Skeletal muscle satellite cell (primary cell): ENCODE data around the gene ANO3.

Experiments used
- H3K27me3 ChIP-seq: 2 replicates; pipeline ENCODE4 v1.7.0; 2013; ENCODE audit warnings: low read length; ENCODE audit not compliant: control insufficient read depth, insufficient read depth
- H3K36me3 ChIP-seq: 2 replicates; pipeline ENCODE4 v1.7.0; 2013; ENCODE audit warnings: mild to moderate bottlenecking, control low read depth, low read length; ENCODE audit not compliant: insufficient read depth
- H3K4me1 ChIP-seq: 2 replicates; pipeline ENCODE4 v1.7.0; 2013; ENCODE audit warnings: low read length; ENCODE audit not compliant: control insufficient read depth, insufficient read depth
- H3K4me2 ChIP-seq: 2 replicates; pipeline ENCODE4 v1.7.0; 2013; ENCODE audit warnings: mild to moderate bottlenecking, low read length
- H3K4me3 ChIP-seq: 2 replicates; pipeline ENCODE4 v1.7.0; 2013; ENCODE audit warnings: low read length
- H3K9ac ChIP-seq: 2 replicates; pipeline ENCODE4 v1.7.0; 2013; ENCODE audit warnings: mild to moderate bottlenecking, low read depth, low read length, moderate library complexity
- H3K9me3 ChIP-seq: replicated peaks from 2 replicates; pipeline ENCODE4 v1.7.0; 2013; ENCODE audit warnings: mild to moderate bottlenecking, control low read depth, low read length

Gene ANO3

DNA sequence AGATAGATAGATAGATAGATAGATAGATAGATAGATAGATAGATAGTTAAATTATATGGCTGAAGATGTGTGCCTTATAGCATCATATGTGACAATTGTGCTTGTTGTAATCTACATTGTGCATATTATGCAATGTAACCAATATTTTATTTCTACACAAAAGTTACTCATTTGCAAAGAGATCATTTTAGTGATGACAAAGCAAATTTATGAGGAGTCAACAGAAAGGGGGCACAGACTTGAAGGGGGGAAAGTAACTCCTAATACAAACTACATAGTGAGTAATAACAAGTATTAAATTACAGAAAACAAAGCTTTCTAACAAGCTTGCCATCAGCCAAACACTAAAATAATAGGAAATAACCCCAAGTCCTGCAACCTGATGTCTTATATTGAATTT lies 133.3 kb downstream of the ANO3 start:
- H3K9ac ChIP-seq, result no peak overlapping the region
- no peak overlapping the region for H3K4me3 ChIP-seq
- no peaks in the 10 kb centered on the region for H3K4me1 ChIP-seq
- H3K9me3 ChIP-seq, result no peaks in the 10 kb centered on the region
- H3K4me2 ChIP-seq, result no peak overlapping the region
- no peaks in the 10 kb centered on the region for H3K27me3 ChIP-seq
- H3K36me3 ChIP-seq, result no peaks in the 10 kb centered on the region

GRCh38 chr11:26467506-26467905 lies 135.6 kb downstream of the ANO3 start:
- Histone ChIP-seq H3K27me3 (no peaks in the 10 kb centered on the region), H3K9me3 (no peaks in the 10 kb centered on the region), H3K4me3 (no peak overlapping the region), H3K4me2 (no peak overlapping the region), H3K36me3 (no peaks in the 10 kb centered on the region), H3K9ac (no peak overlapping the region), H3K4me1 (no peaks in the 10 kb centered on the region)

- H3K9ac ChIP-seq, result no peak overlapping the region
These were observed 139.1 kb downstream of the ANO3 start for GRCh38 chr11:26470992-26471391.

GRCh38 chr11:26473216-26474194 lies 141.6 kb downstream of the ANO3 start:
- Histone ChIP-seq H3K9me3 (no peaks in the 10 kb centered on the region), H3K4me3 (no peak overlapping the region), H3K4me1 (no peaks in the 10 kb centered on the region), H3K36me3 (no peaks in the 10 kb centered on the region), H3K9ac (no peak overlapping the region), H3K27me3 (no peaks in the 10 kb centered on the region), H3K4me2 (no peak overlapping the region)

More at GRCh38 chr11:26470992-26471391, 139.1 kb downstream of the ANO3 start:
- Histone ChIP-seq H3K4me3 (no peak overlapping the region), H3K4me1 (no peaks in the 10 kb centered on the region), H3K4me2 (no peak overlapping the region), H3K36me3 (no peaks in the 10 kb centered on the region), H3K27me3 (no peaks in the 10 kb centered on the region), H3K9me3 (no peaks in the 10 kb centered on the region)

- H3K4me2 ChIP-seq, result no peak overlapping the region
- H3K27me3 ChIP-seq, result no peaks in the 10 kb centered on the region
- no peaks in the 10 kb centered on the region for H3K36me3 ChIP-seq
- H3K9me3 ChIP-seq, result no peaks in the 10 kb centered on the region
- H3K9ac ChIP-seq, result no peak overlapping the region
- no peaks in the 10 kb centered on the region for H3K4me1 ChIP-seq
- no peak overlapping the region for H3K4me3 ChIP-seq
These were observed 142.5 kb downstream of the ANO3 start for GRCh38 chr11:26474401-26474800.

GRCh38 chr11:26477396-26477795 lies 145.5 kb downstream of the ANO3 start:
- H3K9me3 ChIP-seq, result no peaks in the 10 kb centered on the region
- H3K4me1 ChIP-seq, result no peaks in the 10 kb centered on the region
- no peaks in the 10 kb centered on the region for H3K36me3 ChIP-seq
- H3K4me3 ChIP-seq, result no peak overlapping the region
- H3K4me2 ChIP-seq, result no peak overlapping the region
- no peaks in the 10 kb centered on the region for H3K27me3 ChIP-seq
- no peak overlapping the region for H3K9ac ChIP-seq

DNA sequence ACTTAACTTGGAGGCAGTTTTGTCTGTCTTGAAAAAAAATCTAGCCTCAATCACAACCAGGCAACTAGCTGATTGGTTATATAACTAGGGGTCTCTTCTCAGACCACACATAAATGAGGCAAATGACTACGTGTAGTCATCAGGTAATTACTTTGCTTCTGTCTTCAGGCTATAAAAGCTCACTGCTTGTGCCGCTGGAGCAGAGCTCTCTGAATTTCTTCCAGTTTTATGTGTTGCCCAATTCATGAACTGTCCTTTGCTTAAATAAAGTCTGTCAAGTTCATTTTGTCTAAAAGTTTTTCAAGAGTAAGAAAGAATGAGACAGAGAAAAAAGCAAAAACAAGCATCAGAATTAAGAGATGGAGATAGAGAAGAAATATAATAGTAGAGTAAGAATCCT lies 146.8 kb downstream of the ANO3 start:
- no peaks in the 10 kb centered on the region for H3K27me3 ChIP-seq
- H3K4me2 ChIP-seq, result no peak overlapping the region
- no peaks in the 10 kb centered on the region for H3K36me3 ChIP-seq
- H3K9ac ChIP-seq, result no peak overlapping the region
- H3K4me3 ChIP-seq, result no peak overlapping the region
- no peaks in the 10 kb centered on the region for H3K4me1 ChIP-seq
- no peaks in the 10 kb centered on the region for H3K9me3 ChIP-seq

- Histone ChIP-seq H3K36me3 (no peaks in the 10 kb centered on the region), H3K9ac (no peak overlapping the region), H3K4me2 (no peak overlapping the region), H3K9me3 (peaks cover 2% of the 10 kb centered on the region), H3K27me3 (no peaks in the 10 kb centered on the region), H3K4me3 (no peak overlapping the region), H3K4me1 (no peaks in the 10 kb centered on the region)
These were observed 148.1 kb downstream of the ANO3 start for GRCh38 chr11:26480041-26480440.

- Histone ChIP-seq H3K4me1 (no peaks in the 10 kb centered on the region), H3K9ac (no peak overlapping the region), H3K4me3 (no peak overlapping the region), H3K27me3 (no peaks in the 10 kb centered on the region), H3K36me3 (no peaks in the 10 kb centered on the region), H3K9me3 (peaks cover 2% of the 10 kb centered on the region), H3K4me2 (no peak overlapping the region)
These were observed 151.2 kb downstream of the ANO3 start for GRCh38 chr11:26483108-26483507.

DNA sequence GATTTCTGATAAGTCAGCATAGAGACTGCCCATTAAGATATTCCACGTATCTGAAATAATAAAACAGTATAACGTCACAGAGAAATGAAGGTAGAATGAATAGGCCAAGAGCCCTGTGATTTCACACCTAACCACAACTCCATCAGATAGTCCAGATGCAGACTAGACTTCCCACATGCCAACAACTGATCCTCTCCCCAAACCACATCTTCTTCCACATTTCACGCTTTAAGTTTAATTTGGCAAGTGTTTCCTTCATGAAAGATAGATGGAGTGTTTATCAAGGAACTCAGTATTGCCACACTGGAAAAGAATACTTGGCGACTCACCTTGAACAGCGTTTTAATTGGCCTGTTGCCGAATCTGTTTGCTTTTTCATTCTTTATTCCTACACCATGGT lies 158.6 kb downstream of the ANO3 start:
- no peak overlapping the region for H3K9ac ChIP-seq
- no peak overlapping the region for H3K4me3 ChIP-seq
- no peaks in the 10 kb centered on the region for H3K4me1 ChIP-seq
- H3K4me2 ChIP-seq, result no peak overlapping the region
- no peaks in the 10 kb centered on the region for H3K27me3 ChIP-seq
- no peaks in the 10 kb centered on the region for H3K36me3 ChIP-seq
- no peaks in the 10 kb centered on the region for H3K9me3 ChIP-seq

- H3K4me3 ChIP-seq, result no peak overlapping the region
- no peaks in the 10 kb centered on the region for H3K4me1 ChIP-seq
- H3K9me3 ChIP-seq, result no peaks in the 10 kb centered on the region
- H3K36me3 ChIP-seq, result no peaks in the 10 kb centered on the region
- no peak overlapping the region for H3K9ac ChIP-seq
- H3K4me2 ChIP-seq, result no peak overlapping the region
- H3K27me3 ChIP-seq, result peaks cover 5% of the 10 kb centered on the region
These were observed 161.7 kb downstream of the ANO3 start for GRCh38 chr11:26493616-26494015.

GRCh38 chr11:26507229-26507628 lies 175.3 kb downstream of the ANO3 start:
- H3K9me3 ChIP-seq, result no peaks in the 10 kb centered on the region
- H3K36me3 ChIP-seq, result no peaks in the 10 kb centered on the region
- H3K4me3 ChIP-seq, result no peak overlapping the region
- no peaks in the 10 kb centered on the region for H3K4me1 ChIP-seq
- H3K4me2 ChIP-seq, result no peak overlapping the region
- peaks cover 8% of the 10 kb centered on the region for H3K27me3 ChIP-seq
- no peak overlapping the region for H3K9ac ChIP-seq
